Right lobe of liver (tissue), 6 donors: ENCODE data around the gene RDX. TPM values are rescaled to one million over a fixed set of nuclear protein-coding genes. Genes with fewer than 3 reads are reported as not detected.
"Not testable (repeated sequence)": the region's sequence is repeated elsewhere in the genome, so short reads cannot be mapped to it uniquely, and the experiment has no call there.

Experiments
- ATAC-seq, 4 donors: fragments of 200-7000 bp; cut with Tn5 transposase; one replicate each; pipeline ENCODE4 v1.9.1; 2020; ENCODE audit warnings: mild to moderate bottlenecking in 4 of 4, moderate library complexity in 4 of 4
- DNase-seq, 3 donors: peaks; one replicate each; pipeline ENCODE4 v3.0.0-alpha.2; 2020
- H3K27ac ChIP-seq, 3 donors: fragments of 200-600 bp; one replicate each; pipeline ENCODE4 v1.8.0; 2022
- H3K27me3 ChIP-seq, 2 donors: fragments of 200-600 bp; one replicate each; pipeline ENCODE4 v1.8.0; 2022
- H3K36me3 ChIP-seq, 4 donors: fragments of 200-600 bp; sonication (generic) in 1 of 4; one replicate each; pipeline versions ENCODE4 v1.5.1 to v1.8.0; 2017 to 2022; ENCODE audit warnings: control low read depth in 1 of 4
- H3K4me1 ChIP-seq, 4 donors: fragments of 200-600 bp; sonication (generic) in 1 of 4; one replicate each; pipeline versions ENCODE4 v1.5.1 to v1.8.0; 2017 to 2022; ENCODE audit warnings: control low read depth in 1 of 4
- H3K4me3 ChIP-seq, 3 donors: fragments of 200-600 bp; one replicate each; pipeline ENCODE4 v1.8.0; 2022
- H3K9me3 ChIP-seq, 4 donors: fragments of 200-600 bp; sonication (generic) in 1 of 4; one replicate each; pipeline versions ENCODE4 v1.5.1 to v1.8.0; 2017 to 2022; ENCODE audit warnings: control low read depth in 1 of 4
- CTCF ChIP-seq, 4 donors: fragments of 200-600 bp in 3 of 4; fragments of 450-650 bp in 1 of 4; IDR thresholded peaks; one replicate each; pipeline versions ENCODE4 v1.5.1 to v1.8.0; 2016 to 2022; ENCODE audit warnings: antibody characterized with exemption in 4 of 4, mild to moderate bottlenecking in 2 of 4
- POLR2A ChIP-seq: fragments of 450-650 bp; IDR thresholded peaks from one replicate; pipeline ENCODE4 v1.6.1; 2017; ENCODE audit warnings: antibody characterized with exemption, mild to moderate bottlenecking
- WGBS: methylation state at CpG from one replicate; pipeline ENCODE4 v1.1.6; 2018; ENCODE audit warnings: low coverage, low lambda C conversion rate; ENCODE audit not compliant: insufficient coverage; ENCODE audit errors: missing lambda C conversion rate; 5-methylcytosine and 5-hydroxymethylcytosine counted together
- intact Hi-C, 2 donors: fragments of 100-400 bp; cut with DNase I; formaldehyde crosslinking; loops; one replicate each; pipeline versions ENCODE4 v1.11.2 to v1.14.1; 2022
- total RNA-seq, 6 experiments: library from RNA; depleted of rRNA in 2 of 6; stranded (reverse); fragments of >200 nt in 2 of 6; fragmentation: NEBNext Ultra II Directional in 3 of 6; extraction: Animal tissue kit (Norgen Biotek cat#: 25700) in 3 of 6; gene quantifications; one replicate each; pipeline versions ENCODE4 v1.1.0 to v1.2.4, GENCODE V29; 2016 to 2023
- donor health status: DM: no; HTN: yes; CAD: no.
- donor health status: DM: no; HTN: no; CAD: no.
- donor health status: DM: no; HTN: no; CAD: no.
- donor health status: DM: no; HTN: yes; CAD: no.
- donor health status: DM: no; HTN: yes; CAD: no.

RDX gene
- total RNA-seq, 6 experiments from 2014 or later, result 47.1 to 87.8 (median 81.8) TPM

GRCh38 chr11:110311783-110312579 lies 15.6 kb upstream of the RDX start:
- Histone ChIP-seq H3K36me3 (no peaks in the 10 kb centered on the region), H3K9me3 (no peaks in the 10 kb centered on the region), H3K4me3 (no peak overlapping the region), H3K4me1 (no peaks in the 10 kb centered on the region), H3K27me3 (no peaks in the 10 kb centered on the region), H3K27ac (no peak overlapping the region)
- intact Hi-C loops, result no loop called here
- no peak for ATAC-seq
- no peak for DNase-seq
- no peak for TF ChIP-seq CTCF (IDR thresholded peaks at IDR 0.05)
- no peak for TF ChIP-seq POLR2A
- 72% methylated on average over 3 of the region's 3 CpGs for WGBS

DNA sequence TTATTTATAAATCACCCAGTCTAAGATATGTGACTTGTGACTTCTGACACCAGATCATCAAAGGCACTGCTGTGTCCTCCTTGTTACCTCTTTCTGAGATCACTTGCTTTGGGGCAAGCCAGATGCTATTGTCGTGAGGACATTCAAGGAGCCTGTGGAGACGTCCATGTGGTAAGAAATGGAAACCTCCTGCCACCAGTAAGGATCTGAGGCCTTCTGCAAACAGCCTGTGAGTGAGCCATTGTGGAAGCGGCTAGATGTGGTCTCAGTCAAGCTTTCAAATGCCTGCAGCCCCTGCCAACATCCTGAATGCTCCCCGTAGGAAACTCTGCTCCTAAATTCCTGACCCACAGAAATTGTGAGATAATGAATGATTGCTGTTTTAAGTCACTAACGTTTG lies 11.7 kb upstream of the RDX start:
- H3K27ac ChIP-seq, result no peak overlapping the region
- intact Hi-C loops, result loop anchor here in 1 of 2 donors (10.0 kb wide), 1 partner anchor 47 kb away; no protein-coding TSS in a partner anchor
- TF ChIP-seq POLR2A (no peak), CTCF (IDR thresholded peaks at IDR 0.05) (no peak)

DNA sequence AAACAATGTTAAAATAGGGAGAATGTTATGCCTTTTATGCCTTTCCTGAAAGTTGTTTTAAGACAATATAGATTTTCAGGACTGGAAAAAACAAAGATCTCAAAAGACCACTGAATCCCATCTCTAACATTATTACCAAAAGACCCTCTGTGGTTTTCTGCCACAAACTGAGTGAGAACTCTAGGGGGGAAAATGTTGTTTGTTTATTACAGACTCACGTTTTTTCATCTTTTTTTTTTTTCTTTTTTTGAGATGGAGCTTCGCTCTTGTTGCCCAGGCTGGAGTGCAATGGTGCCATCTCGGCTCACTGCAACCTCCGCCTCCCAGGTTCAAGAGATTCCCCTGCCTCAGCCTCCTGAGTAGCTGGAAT lies 9.6 kb upstream of the RDX start:
- not testable (repeated sequence) for ATAC-seq, H3K27me3 ChIP-seq, DNase-seq, H3K4me1 ChIP-seq, H3K27ac ChIP-seq, H3K36me3 ChIP-seq, H3K9me3 ChIP-seq, H3K4me3 ChIP-seq
- 76% methylated on average over 4 of the region's 4 CpGs for WGBS
- intact Hi-C loops, result loop anchor here in 1 of 2 donors (10.0 kb wide), 1 partner anchor 49 kb away; no protein-coding TSS in a partner anchor

More for the DNA sequence above, 11.7 kb upstream of the RDX start:
- Histone ChIP-seq H3K27me3 (no peaks in the 10 kb centered on the region), H3K4me1 (peaks cover 0 to 8% (median 2%) of the 10 kb centered on the region in 4 donors), H3K9me3 (no peaks in the 10 kb centered on the region), H3K4me3 (no peak overlapping the region), H3K36me3 (no peaks in the 10 kb centered on the region)
- 74% methylated on average over 5 of the region's 5 CpGs for WGBS
- no peak for ATAC-seq
- DNase-seq, result no peak

GRCh38 chr11:110305169-110306018 lies 9.0 kb upstream of the RDX start:
- TF ChIP-seq CTCF (IDR thresholded peaks at IDR 0.05) (no peak), POLR2A (no peak)
- Histone ChIP-seq H3K27me3 (no peaks in the 10 kb centered on the region), H3K27ac (no peak overlapping the region), H3K36me3 (no peaks in the 10 kb centered on the region), H3K4me1 (peaks cover 0 to 8% (median 2%) of the 10 kb centered on the region in 4 donors), H3K9me3 (no peaks in the 10 kb centered on the region), H3K4me3 (no peak overlapping the region)
- intact Hi-C loops, result loop anchor here in 1 of 2 donors (10.0 kb wide), 1 partner anchor 49 kb away; no protein-coding TSS in a partner anchor
- ATAC-seq, result peak in 1 of 4 donors; percentile 24
- DNase-seq, result no peak

GRCh38 chr11:110303414-110303826 lies 7.0 kb upstream of the RDX start:
- WGBS, result 74% methylated on average over 3 of the region's 5 CpGs

More at GRCh38 chr11:110303414-110303826, 7.0 kb upstream of the RDX start:
- H3K27ac ChIP-seq, result no peak overlapping the region
- H3K4me3 ChIP-seq, result no peak overlapping the region
- no peaks in the 10 kb centered on the region for H3K36me3 ChIP-seq
- DNase-seq, result no peak
- TF ChIP-seq CTCF (IDR thresholded peaks at IDR 0.05), result no peak
- ATAC-seq, result no peak
- no peaks in the 10 kb centered on the region for H3K27me3 ChIP-seq
- peaks cover 0 to 16% (median 2%) of the 10 kb centered on the region in 4 donors for H3K4me1 ChIP-seq
- intact Hi-C loops, result loop anchor here in 1 of 2 donors (10.0 kb wide), 1 partner anchor 51 kb away; no protein-coding TSS in a partner anchor
- no peaks in the 10 kb centered on the region for H3K9me3 ChIP-seq
